PC-9 (cell line): ENCODE data around the gene UCHL1. TPM values are rescaled to one million over a fixed set of nuclear protein-coding genes. Genes with fewer than 3 reads are reported as not detected.

ENCODE experiments used
- BruUV-seq: library from RNA; stranded (reverse); fragments of 400-500 nt; replicated peaks from 2 replicates; lab custom pipeline; 2021; lab: Mats Ljungman, UMichigan
- CTCF ChIA-PET: fragments of 300-600 bp; sonication (Branson Sonifier 250); formaldehyde crosslinking; loops from one replicate; lab custom pipeline; 2022; ENCODE audit warnings: antibody characterized with exemption; lab: Charles Lee
- POLR2A ChIA-PET: fragments of 300-600 bp; sonication (Branson Sonifier 250); formaldehyde crosslinking; loops from one replicate; lab custom pipeline; 2022; ENCODE audit warnings: antibody characterized with exemption; ENCODE audit not compliant: unreplicated experiment; lab: Charles Lee
- DNase-seq, 2 experiments: peaks; one replicate each; pipeline versions ENCODE4 v3.0.0 to v3.0.0-alpha.2; 2015 to 2022; ENCODE audit warnings: mixed read lengths in 1 of 2
- H2AFZ ChIP-seq: fragments of 200-600 bp; sonication (generic); 2 replicates; pipeline ENCODE4 v1.8.1; 2017; ENCODE audit warnings: antibody characterized with exemption
- H3F3A ChIP-seq: fragments of 200-600 bp; sonication (generic); 2 replicates; pipeline ENCODE4 v1.8.1; 2017; ENCODE audit warnings: antibody characterized with exemption, mild to moderate bottlenecking, low read depth; ENCODE audit not compliant: insufficient read depth
- H3K27ac ChIP-seq: fragments of 200-600 bp; sonication (generic); 2 replicates; pipeline ENCODE4 v1.6.1; 2016; ENCODE audit warnings: mixed run types
- H3K27me3 ChIP-seq: fragments of 200-600 bp; sonication (generic); 2 replicates; pipeline ENCODE4 v1.6.1; 2016; ENCODE audit warnings: low read depth, mixed run types; ENCODE audit not compliant: insufficient read depth
- H3K36me3 ChIP-seq: fragments of 200-600 bp; sonication (generic); 2 replicates; pipeline ENCODE4 v1.6.1; 2016; ENCODE audit warnings: low read depth, mixed run types
- H3K4me1 ChIP-seq: fragments of 200-600 bp; sonication (generic); replicated peaks from 2 replicates; pipeline ENCODE4 v1.6.1; 2016; ENCODE audit warnings: mixed run types; ENCODE audit not compliant: insufficient read depth
- H3K4me2 ChIP-seq: fragments of 200-600 bp; sonication (generic); 2 replicates; pipeline ENCODE4 v1.6.1; 2017; ENCODE audit warnings: mixed run types
- H3K4me3 ChIP-seq: fragments of 200-600 bp; sonication (generic); 2 replicates; pipeline ENCODE4 v1.6.1; 2016; ENCODE audit warnings: mixed run types
- H3K79me2 ChIP-seq: fragments of 200-600 bp; sonication (generic); 2 replicates; pipeline ENCODE4 v1.6.1; 2017; ENCODE audit warnings: low read depth, mixed run types
- H3K9me2 ChIP-seq: fragments of 200-600 bp; sonication (generic); 2 replicates; pipeline ENCODE4 v1.8.1; 2017; ENCODE audit warnings: mild to moderate bottlenecking; ENCODE audit not compliant: insufficient read depth
- H3K9me3 ChIP-seq: fragments of 200-600 bp; sonication (generic); 2 replicates; pipeline ENCODE4 v1.8.1; 2016; ENCODE audit warnings: low read depth; ENCODE audit not compliant: insufficient read depth
- H4K20me1 ChIP-seq: fragments of 200-600 bp; sonication (generic); 2 replicates; pipeline ENCODE4 v1.8.1; 2017; ENCODE audit not compliant: insufficient read depth
- CTCF ChIP-seq: fragments of 200-600 bp; sonication (generic); conservative IDR thresholded peaks from 2 replicates; pipeline ENCODE4 v1.6.1; 2017; ENCODE audit warnings: mixed run types, antibody characterized with exemption, mild to moderate bottlenecking, moderate library complexity
- EZH2 ChIP-seq: fragments of 200-600 bp; sonication (generic); IDR thresholded peaks from 2 replicates; pipeline ENCODE4 v1.8.0; 2017; ENCODE audit warnings: antibody characterized with exemption, low read depth
- intact Hi-C: fragments of 100-400 bp; cut with micrococcal nuclease; formaldehyde crosslinking; loops from one replicate; pipeline ENCODE4 v1.10.0; 2022; ENCODE audit not compliant: unreplicated experiment
- total RNA-seq: library from RNA; stranded (reverse); gene quantifications from 2 replicates; pipeline ENCODE4 v1.2.3, GENCODE V29; 2021

UCHL1 gene
- total RNA-seq, 1 experiment from 2014 or later = 1,253 TPM

GRCh38 chr4:41227902-41228301 lies 28.8 kb upstream of the UCHL1 start:
- Histone ChIP-seq H3K27me3 (no peaks in the 10 kb centered on the region), H2AFZ (no peak overlapping the region), H3K4me1 (no peaks in the 10 kb centered on the region), H3K4me3 (no peak overlapping the region), H3K36me3 (no peaks in the 10 kb centered on the region), H3F3A (no peaks in the 10 kb centered on the region), H3K4me2 (no peak overlapping the region), H3K9me2 (no peaks in the 10 kb centered on the region), H4K20me1 (no peaks in the 10 kb centered on the region), H3K79me2 (no peaks in the 10 kb centered on the region), H3K27ac (no peak overlapping the region), H3K9me3 (no peaks in the 10 kb centered on the region)
- BruUV-seq = no TSS peak
- intact Hi-C loops = no loop called here
- no peak for TF ChIP-seq CTCF
- CTCF ChIA-PET = no interaction called here
- no peak for DNase-seq
- POLR2A ChIA-PET = no interaction called here

- no peaks in the 10 kb centered on the region for H3K9me3 ChIP-seq
- H3K9me2 ChIP-seq = no peaks in the 10 kb centered on the region
- no TSS peak for BruUV-seq
- intact Hi-C loops = no loop called here
- H3K27ac ChIP-seq = no peak overlapping the region
- no peak overlapping the region for H3K4me3 ChIP-seq
- CTCF ChIA-PET = no interaction called here
- H3K4me1 ChIP-seq = no peaks in the 10 kb centered on the region
- no peak for TF ChIP-seq CTCF
- no peak for TF ChIP-seq EZH2
- no peaks in the 10 kb centered on the region for H3K79me2 ChIP-seq
- POLR2A ChIA-PET = no interaction called here
- no peak overlapping the region for H3K4me2 ChIP-seq
- H4K20me1 ChIP-seq = no peaks in the 10 kb centered on the region
- no peak overlapping the region for H2AFZ ChIP-seq
- no peak for DNase-seq
- H3K36me3 ChIP-seq = no peaks in the 10 kb centered on the region
- H3F3A ChIP-seq = no peaks in the 10 kb centered on the region
- no peaks in the 10 kb centered on the region for H3K27me3 ChIP-seq
Measured at GRCh38 chr4:41232406-41232805, 24.3 kb upstream of the UCHL1 start.

DNA sequence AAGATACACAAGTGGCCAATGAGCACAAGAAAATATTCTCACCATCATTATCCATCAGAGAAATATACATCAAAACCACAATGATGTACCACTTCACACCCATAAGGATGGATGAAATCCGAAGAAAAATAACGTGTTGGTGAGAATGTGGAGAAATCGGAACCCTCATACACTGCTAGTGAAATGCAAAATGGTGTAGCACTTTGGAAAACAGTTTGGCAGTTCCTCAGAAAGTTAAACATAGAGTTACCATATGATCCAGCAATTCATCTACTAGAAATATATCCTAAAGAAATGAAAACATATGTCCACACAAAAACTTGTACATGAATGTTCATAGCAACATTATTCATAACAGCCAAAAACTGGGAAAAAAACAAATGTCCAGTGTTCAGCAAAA lies 23.9 kb upstream of the UCHL1 start:
- POLR2A ChIA-PET = interaction anchor here (0.8 kb wide), 1 partner anchor 443 kb away, joined by 3 read pairs; no protein-coding TSS in a partner anchor
- Histone ChIP-seq H3K27ac (no peak overlapping the region), H3K27me3 (no peaks in the 10 kb centered on the region), H3K9me3 (no peaks in the 10 kb centered on the region), H4K20me1 (no peaks in the 10 kb centered on the region), H3K4me2 (no peak overlapping the region), H3K4me1 (no peaks in the 10 kb centered on the region), H3K9me2 (no peaks in the 10 kb centered on the region), H3K79me2 (no peaks in the 10 kb centered on the region), H3K36me3 (no peaks in the 10 kb centered on the region), H3F3A (no peaks in the 10 kb centered on the region), H2AFZ (no peak overlapping the region), H3K4me3 (no peak overlapping the region)
- CTCF ChIA-PET = interaction anchor here (0.6 kb wide), 1 partner anchor 19 kb away, joined by 6 read pairs; the partner anchor contains the start of gene APBB2
- intact Hi-C loops = no loop called here
- TF ChIP-seq EZH2 (no peak), CTCF (no peak)
- no TSS peak for BruUV-seq
- no peak for DNase-seq
